Osteoblast (primary cell): Measurements from ENCODE around the gene CNRIP1. TPM values are rescaled to one million over a fixed set of nuclear protein-coding genes. Genes with fewer than 3 reads are reported as not detected.
"Not testable (repeated sequence)": the region's sequence is repeated elsewhere in the genome, so short reads cannot be mapped to it uniquely, and the experiment has no call there.

Experiments used
- DNase-seq: peaks from one replicate; pipeline ENCODE4 v3.0.0; 2011; ENCODE audit warnings: low spot score, mixed read lengths; ENCODE audit not compliant: insufficient read length; ENCODE audit errors: missing footprints
- H2AFZ ChIP-seq: 2 replicates; pipeline ENCODE4 v1.6.0; 2011; ENCODE audit warnings: mild to moderate bottlenecking, low read length
- H3K27ac ChIP-seq: 2 replicates; pipeline ENCODE4 v1.5.1; 2011; ENCODE audit warnings: mild to moderate bottlenecking, low read depth, low read length, moderate library complexity
- H3K27me3 ChIP-seq: 2 replicates; pipeline ENCODE4 v1.6.0; 2012; ENCODE audit warnings: mild to moderate bottlenecking, control low read depth, inconsistent platforms, low read length, moderate library complexity; ENCODE audit not compliant: insufficient read depth
- H3K36me3 ChIP-seq: 2 replicates; pipeline ENCODE4 v1.5.1; 2011; ENCODE audit warnings: mild to moderate bottlenecking, low read length, control low read depth, moderate library complexity; ENCODE audit not compliant: insufficient read depth
- H3K4me1 ChIP-seq: 2 replicates; pipeline ENCODE4 v1.5.1; 2011; ENCODE audit warnings: mild to moderate bottlenecking, low read length, control low read depth, moderate library complexity; ENCODE audit not compliant: insufficient read depth
- H3K4me2 ChIP-seq: 2 replicates; pipeline ENCODE4 v1.6.0; 2011; ENCODE audit warnings: mild to moderate bottlenecking, low read length; ENCODE audit not compliant: insufficient read depth
- H3K4me3 ChIP-seq: fragments of 200-600 bp; sonication (generic); 3 replicates; pipeline ENCODE4 v1.5.1; 2012; ENCODE audit warnings: mild to moderate bottlenecking, low read length, inconsistent platforms; ENCODE audit not compliant: insufficient read depth
- H3K79me2 ChIP-seq: 2 replicates; pipeline ENCODE4 v1.6.0; 2012; ENCODE audit warnings: mild to moderate bottlenecking, low read length, control low read depth, inconsistent platforms; ENCODE audit not compliant: insufficient read depth
- H3K9me3 ChIP-seq: 2 replicates; pipeline ENCODE4 v1.5.1; 2011; ENCODE audit warnings: low read depth, low read length, control low read depth
- H4K20me1 ChIP-seq: 2 replicates; pipeline ENCODE4 v1.6.0; 2012; ENCODE audit warnings: mild to moderate bottlenecking, low read length, control low read depth; ENCODE audit not compliant: insufficient read depth
- total RNA-seq: library from RNA; depleted of rRNA; stranded (reverse); fragments of >200 nt; gene quantifications from 2 replicates; pipeline ENCODE4 v1.2.3, GENCODE V29; 2012
- TF ChIP-seq, protein P1 (sequence below): IDR thresholded peaks from 2 replicates; pipeline ENCODE4 v1.5.1; 2011; ENCODE audit warnings: mild to moderate bottlenecking, low read depth, low read length, moderate library complexity; ENCODE audit errors: extremely low read depth

CNRIP1 gene
- total RNA-seq, 1 donor: 43.4 TPM

- Histone ChIP-seq H3K4me3 (no peak overlapping the region), H3K9me3 (no peaks in the 10 kb centered on the region), H4K20me1 (no peaks in the 10 kb centered on the region), H3K36me3 (no peaks in the 10 kb centered on the region), H3K4me2 (no peak overlapping the region), H2AFZ (no peak overlapping the region), H3K79me2 (no peaks in the 10 kb centered on the region), H3K27ac (no peak overlapping the region), H3K4me1 (peaks cover 9% of the 10 kb centered on the region), H3K27me3 (no peaks in the 10 kb centered on the region)
- DNase-seq: peak; percentile 4
- TF ChIP-seq, protein P1, sequence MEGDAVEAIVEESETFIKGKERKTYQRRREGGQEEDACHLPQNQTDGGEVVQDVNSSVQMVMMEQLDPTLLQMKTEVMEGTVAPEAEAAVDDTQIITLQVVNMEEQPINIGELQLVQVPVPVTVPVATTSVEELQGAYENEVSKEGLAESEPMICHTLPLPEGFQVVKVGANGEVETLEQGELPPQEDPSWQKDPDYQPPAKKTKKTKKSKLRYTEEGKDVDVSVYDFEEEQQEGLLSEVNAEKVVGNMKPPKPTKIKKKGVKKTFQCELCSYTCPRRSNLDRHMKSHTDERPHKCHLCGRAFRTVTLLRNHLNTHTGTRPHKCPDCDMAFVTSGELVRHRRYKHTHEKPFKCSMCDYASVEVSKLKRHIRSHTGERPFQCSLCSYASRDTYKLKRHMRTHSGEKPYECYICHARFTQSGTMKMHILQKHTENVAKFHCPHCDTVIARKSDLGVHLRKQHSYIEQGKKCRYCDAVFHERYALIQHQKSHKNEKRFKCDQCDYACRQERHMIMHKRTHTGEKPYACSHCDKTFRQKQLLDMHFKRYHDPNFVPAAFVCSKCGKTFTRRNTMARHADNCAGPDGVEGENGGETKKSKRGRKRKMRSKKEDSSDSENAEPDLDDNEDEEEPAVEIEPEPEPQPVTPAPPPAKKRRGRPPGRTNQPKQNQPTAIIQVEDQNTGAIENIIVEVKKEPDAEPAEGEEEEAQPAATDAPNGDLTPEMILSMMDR: no peak
These were observed 37.0 kb upstream of the CNRIP1 start for GRCh38 chr2:68356599-68357239.

DNA sequence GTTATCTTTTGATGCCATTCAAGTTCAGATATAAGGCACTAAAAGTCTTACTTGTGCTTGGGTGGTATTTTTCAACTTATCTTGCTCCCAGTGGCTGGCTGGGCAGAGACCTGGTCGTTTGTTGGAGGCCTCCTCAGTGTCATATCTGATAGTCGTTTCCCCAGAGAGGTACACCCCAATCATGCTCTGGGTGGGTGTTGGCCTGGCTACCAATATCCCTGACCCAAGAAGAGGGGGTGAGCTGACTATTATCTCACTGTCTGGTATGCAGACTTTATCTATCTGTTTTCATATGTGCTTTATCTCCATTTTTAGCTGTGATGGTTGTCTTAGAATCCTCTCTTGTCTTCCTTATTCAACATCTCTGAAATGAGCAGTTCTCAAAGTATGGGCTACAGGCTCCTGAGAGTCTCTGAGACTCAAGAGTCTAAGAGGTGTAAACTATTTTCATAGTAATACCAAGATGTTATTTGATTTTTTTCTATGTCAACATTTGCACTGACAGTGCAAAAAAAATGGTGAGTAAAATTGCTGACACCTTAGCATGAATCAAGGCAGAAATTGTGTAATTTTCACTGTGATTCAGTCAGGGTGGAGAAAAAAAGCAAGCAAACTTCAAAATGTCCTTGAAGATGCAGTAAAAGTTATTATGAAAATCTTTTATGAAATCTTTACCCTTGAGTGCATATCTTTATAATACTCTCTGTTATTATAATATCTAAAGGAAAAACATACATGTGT lies 33.1 kb upstream of the CNRIP1 start:
- H3K4me2 ChIP-seq: peak overlapping the region; percentile 12
- H3K9me3 ChIP-seq: no peaks in the 10 kb centered on the region
- DNase-seq: peak; percentile 11
- peaks cover 9% of the 10 kb centered on the region for H3K4me1 ChIP-seq
- H4K20me1 ChIP-seq: no peaks in the 10 kb centered on the region
- H3K27ac ChIP-seq: peak overlapping the region; percentile 27
- H3K79me2 ChIP-seq: no peaks in the 10 kb centered on the region
- peak overlapping the region; percentile 32 for H2AFZ ChIP-seq
- TF ChIP-seq, protein P1: no peak
- H3K36me3 ChIP-seq: no peaks in the 10 kb centered on the region
- no peak overlapping the region for H3K4me3 ChIP-seq
- H3K27me3 ChIP-seq: no peaks in the 10 kb centered on the region

DNA sequence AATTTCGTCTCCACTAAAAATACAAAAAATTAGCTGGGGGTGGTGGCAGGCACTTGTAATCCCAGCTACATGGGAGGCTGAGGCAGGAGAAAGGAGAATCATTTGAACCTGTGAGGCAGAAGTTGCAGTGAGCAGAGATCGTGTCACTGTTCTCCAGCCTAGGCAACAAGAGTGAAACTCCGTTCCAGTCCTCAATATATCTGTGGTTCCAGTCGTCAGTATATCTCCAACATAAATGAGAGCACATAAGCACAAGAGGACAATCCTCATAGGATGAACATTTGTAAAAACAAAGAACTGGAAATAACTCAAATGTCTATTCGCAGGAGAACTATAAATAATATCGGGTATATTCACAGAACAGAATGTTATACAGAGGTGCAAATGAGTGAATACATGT lies 32.2 kb upstream of the CNRIP1 start:
- TF ChIP-seq, protein P1: no peak
- no peaks in the 10 kb centered on the region for H3K9me3 ChIP-seq
- H3K4me3 ChIP-seq: no peak overlapping the region
- H3K4me2 ChIP-seq: no peak overlapping the region
- no peaks in the 10 kb centered on the region for H3K36me3 ChIP-seq
- no peaks in the 10 kb centered on the region for H3K79me2 ChIP-seq
- H3K4me1 ChIP-seq: peaks cover 9% of the 10 kb centered on the region
- no peak for DNase-seq
- H2AFZ ChIP-seq: no peak overlapping the region
- H3K27ac ChIP-seq: no peak overlapping the region
- no peaks in the 10 kb centered on the region for H3K27me3 ChIP-seq
- H4K20me1 ChIP-seq: no peaks in the 10 kb centered on the region

DNA sequence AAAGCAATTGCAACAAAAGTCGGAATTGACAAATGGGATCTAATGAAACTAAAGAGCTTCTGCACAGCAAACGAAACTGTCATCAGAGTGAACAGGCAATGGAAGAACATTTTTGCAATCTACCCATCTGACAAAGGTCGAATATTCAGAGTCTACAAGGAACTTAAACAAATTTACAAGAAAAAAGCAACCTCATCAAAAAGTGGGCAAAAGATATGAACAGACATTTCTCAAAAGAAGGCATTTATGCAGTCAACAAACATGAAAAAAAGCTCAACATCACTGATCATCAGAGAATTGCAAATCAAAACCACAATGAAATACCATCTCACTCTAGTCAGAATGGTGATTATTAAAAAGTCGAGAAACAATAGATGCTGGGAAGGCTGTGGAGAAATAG lies 29.3 kb upstream of the CNRIP1 start:
- H3K27ac ChIP-seq, H3K36me3 ChIP-seq, H3K79me2 ChIP-seq, H3K9me3 ChIP-seq, H4K20me1 ChIP-seq, H3K4me1 ChIP-seq, H3K4me3 ChIP-seq, H3K4me2 ChIP-seq, DNase-seq, H3K27me3 ChIP-seq, H2AFZ ChIP-seq: not testable (repeated sequence)
